ENCODE measurements around the gene LMBR1. TPM values are rescaled to one million over a fixed set of nuclear protein-coding genes. Genes with fewer than 3 reads are reported as not detected.

LMBR1 gene
- total RNA-seq, 1 donor from 2014 or later: 73.7 TPM

DNA sequence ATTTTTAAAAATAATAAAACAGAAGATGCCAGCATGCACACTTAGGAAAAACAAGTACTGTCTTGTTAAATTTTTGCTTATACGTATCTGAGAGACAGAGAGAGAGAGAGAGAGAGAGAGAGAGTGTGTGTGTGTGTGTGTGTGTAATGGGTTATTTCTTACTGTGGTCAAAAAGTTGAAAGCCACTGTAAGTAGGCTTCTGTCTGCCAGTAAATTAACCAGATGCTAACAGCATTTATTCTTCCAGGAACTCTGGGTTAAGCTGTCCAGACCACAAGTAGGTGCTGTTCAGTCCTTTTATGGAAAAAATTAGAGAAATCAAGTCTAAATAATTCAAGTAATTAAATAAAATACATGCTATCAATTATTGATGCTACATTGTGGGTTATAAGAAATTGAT is 212.7 kb downstream of the LMBR1 start:
- Histone ChIP-seq H3K36me3 (ENCODE audit: control insufficient read depth, insufficient read depth, low read length) (peaks cover 6% of the 10 kb centered on the region), H3K4me3 (ENCODE audit: low read depth, low read length) (no peak overlapping the region), H3K27me3 (ENCODE audit: control insufficient read depth, insufficient read depth, low read length) (no peaks in the 10 kb centered on the region)
- TF ChIP-seq, protein P1, sequence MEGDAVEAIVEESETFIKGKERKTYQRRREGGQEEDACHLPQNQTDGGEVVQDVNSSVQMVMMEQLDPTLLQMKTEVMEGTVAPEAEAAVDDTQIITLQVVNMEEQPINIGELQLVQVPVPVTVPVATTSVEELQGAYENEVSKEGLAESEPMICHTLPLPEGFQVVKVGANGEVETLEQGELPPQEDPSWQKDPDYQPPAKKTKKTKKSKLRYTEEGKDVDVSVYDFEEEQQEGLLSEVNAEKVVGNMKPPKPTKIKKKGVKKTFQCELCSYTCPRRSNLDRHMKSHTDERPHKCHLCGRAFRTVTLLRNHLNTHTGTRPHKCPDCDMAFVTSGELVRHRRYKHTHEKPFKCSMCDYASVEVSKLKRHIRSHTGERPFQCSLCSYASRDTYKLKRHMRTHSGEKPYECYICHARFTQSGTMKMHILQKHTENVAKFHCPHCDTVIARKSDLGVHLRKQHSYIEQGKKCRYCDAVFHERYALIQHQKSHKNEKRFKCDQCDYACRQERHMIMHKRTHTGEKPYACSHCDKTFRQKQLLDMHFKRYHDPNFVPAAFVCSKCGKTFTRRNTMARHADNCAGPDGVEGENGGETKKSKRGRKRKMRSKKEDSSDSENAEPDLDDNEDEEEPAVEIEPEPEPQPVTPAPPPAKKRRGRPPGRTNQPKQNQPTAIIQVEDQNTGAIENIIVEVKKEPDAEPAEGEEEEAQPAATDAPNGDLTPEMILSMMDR (IDR thresholded peaks at IDR 0.05; ENCODE audit: insufficient read depth, low read length, severe bottlenecking): no peak
- DNase-seq (ENCODE audit: low read depth) (peak; percentile 23), FAIRE-seq (no peak)

DNA sequence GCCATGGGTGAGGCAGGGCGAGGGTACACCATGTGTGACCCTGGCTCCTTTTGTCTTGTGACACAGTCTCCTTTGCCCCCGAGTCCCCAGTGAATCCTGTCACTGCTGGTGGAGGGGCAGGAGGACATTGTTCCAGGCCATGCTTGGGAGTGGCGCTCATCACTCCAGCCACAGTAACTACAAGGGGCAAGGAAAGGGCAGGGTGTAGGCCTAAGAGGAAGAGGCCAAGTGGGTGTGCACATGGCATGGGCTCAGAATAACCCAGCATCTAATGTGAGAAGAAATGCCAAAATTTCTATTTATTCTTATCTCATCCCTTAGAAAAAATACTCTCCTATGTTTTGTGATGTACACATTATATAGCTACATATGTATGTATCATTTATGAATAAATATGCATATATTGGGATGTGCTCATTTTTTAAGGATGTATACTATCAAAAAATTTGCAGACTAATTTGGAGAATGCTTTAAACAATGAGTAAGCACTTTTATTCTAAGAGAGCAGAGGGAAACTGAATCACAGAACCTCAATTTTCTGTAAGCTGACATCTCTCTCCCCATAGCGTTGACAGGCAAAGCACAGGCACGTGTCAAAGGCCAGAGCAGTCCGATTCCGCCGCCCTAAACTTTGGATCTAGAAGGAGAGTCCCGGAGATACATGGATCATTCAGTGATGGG is 215.5 kb downstream of the LMBR1 start:
- H3K4me3 ChIP-seq (ENCODE audit: low read depth, low read length): no peak overlapping the region
- TF ChIP-seq, protein P1 (IDR thresholded peaks at IDR 0.05; ENCODE audit: insufficient read depth, low read length, severe bottlenecking): no peak
- H3K27me3 ChIP-seq (ENCODE audit: control insufficient read depth, insufficient read depth, low read length): no peaks in the 10 kb centered on the region
- FAIRE-seq (no peak), DNase-seq (ENCODE audit: low read depth) (no peak)
- peaks cover 6% of the 10 kb centered on the region for H3K36me3 ChIP-seq (ENCODE audit: control insufficient read depth, insufficient read depth, low read length)

DNA sequence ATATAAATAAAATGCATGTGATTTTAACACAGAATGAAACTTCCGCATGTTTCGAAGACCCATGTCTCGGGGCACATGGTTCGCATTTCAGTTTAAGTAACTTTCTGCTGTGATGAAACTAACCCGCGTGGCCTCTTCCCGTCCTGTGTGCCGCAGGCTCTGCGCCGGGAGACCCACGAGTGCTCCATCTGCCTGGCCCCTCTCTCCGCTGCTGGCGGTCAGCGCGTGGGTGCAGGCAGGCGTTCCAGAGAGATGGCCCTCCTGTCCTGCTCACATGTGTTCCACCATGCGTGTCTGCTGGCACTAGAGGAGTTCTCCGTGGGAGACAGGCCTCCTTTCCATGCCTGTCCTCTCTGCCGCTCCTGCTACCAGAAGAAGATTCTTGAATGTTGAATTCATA is 216.7 kb downstream of the LMBR1 start:
- peaks cover 6% of the 10 kb centered on the region for H3K36me3 ChIP-seq (ENCODE audit: control insufficient read depth, insufficient read depth, low read length)
- no peak for DNase-seq (ENCODE audit: low read depth)

GRCh38 chr7:156675721-156676120 is 217.3 kb downstream of the LMBR1 start:
- Histone ChIP-seq H3K4me3 (ENCODE audit: low read depth, low read length) (no peak overlapping the region), H3K27me3 (ENCODE audit: control insufficient read depth, insufficient read depth, low read length) (no peaks in the 10 kb centered on the region), H3K36me3 (ENCODE audit: control insufficient read depth, insufficient read depth, low read length) (peaks cover 6% of the 10 kb centered on the region)
- FAIRE-seq (no peak), DNase-seq (ENCODE audit: low read depth) (no peak)
- TF ChIP-seq, protein P1 (IDR thresholded peaks at IDR 0.05; ENCODE audit: insufficient read depth, low read length, severe bottlenecking): no peak

More for the DNA sequence above, 216.7 kb downstream of the LMBR1 start:
- Histone ChIP-seq H3K4me3 (ENCODE audit: low read depth, low read length) (no peak overlapping the region), H3K27me3 (ENCODE audit: control insufficient read depth, insufficient read depth, low read length) (no peaks in the 10 kb centered on the region)
- TF ChIP-seq, protein P1 (IDR thresholded peaks at IDR 0.05; ENCODE audit: insufficient read depth, low read length, severe bottlenecking): no peak
- FAIRE-seq: no peak

DNA sequence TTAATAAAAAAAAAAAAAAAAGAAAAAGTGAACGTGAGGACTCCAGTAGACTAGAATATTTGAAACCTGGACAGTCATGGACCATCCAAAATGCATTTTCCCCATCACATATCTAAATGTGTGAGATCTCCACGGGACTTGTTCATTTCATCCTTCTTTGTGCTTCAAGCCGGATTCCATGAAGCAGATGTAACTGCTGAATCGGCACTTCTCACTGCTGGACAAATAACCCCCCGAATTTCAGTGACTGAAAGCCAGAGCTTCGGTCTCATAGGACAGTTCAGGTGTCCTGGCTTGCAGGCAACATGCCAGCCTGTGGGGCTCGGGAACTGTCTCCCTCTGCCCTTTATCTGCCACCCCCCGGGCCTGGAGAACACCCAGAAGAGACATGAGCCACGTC is 219.1 kb downstream of the LMBR1 start:
- no peak overlapping the region for H3K4me3 ChIP-seq (ENCODE audit: low read depth, low read length)
- peaks cover 5% of the 10 kb centered on the region for H3K36me3 ChIP-seq (ENCODE audit: control insufficient read depth, insufficient read depth, low read length)
- no peaks in the 10 kb centered on the region for H3K27me3 ChIP-seq (ENCODE audit: control insufficient read depth, insufficient read depth, low read length)
- FAIRE-seq (no peak), DNase-seq (ENCODE audit: low read depth) (no peak)
- TF ChIP-seq, protein P1 (IDR thresholded peaks at IDR 0.05; ENCODE audit: insufficient read depth, low read length, severe bottlenecking): no peak

DNA sequence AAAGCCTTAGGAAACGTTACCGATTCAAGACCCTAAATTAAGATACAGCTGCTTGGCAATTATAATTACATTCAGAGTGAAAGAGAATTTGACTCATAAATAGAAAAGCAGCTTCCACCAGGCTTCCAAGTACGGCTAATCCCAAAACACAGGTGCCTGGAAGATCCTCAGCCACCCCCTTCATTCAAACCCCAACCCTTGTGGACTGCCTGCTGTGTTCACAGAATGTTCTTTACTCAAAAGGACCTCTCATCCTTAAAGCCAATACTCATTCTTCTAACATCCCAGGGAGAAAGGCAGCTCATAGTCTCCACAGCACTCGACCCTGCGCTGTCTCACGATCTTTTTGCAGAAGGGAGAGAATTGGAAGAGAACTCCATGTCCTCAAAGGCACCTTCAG is 219.5 kb downstream of the LMBR1 start:
- H3K36me3 ChIP-seq (ENCODE audit: control insufficient read depth, insufficient read depth, low read length): peaks cover 5% of the 10 kb centered on the region
- FAIRE-seq (no peak), DNase-seq (ENCODE audit: low read depth) (no peak)
- TF ChIP-seq, protein P1 (IDR thresholded peaks at IDR 0.05; ENCODE audit: insufficient read depth, low read length, severe bottlenecking): no peak
- no peak overlapping the region for H3K4me3 ChIP-seq (ENCODE audit: low read depth, low read length)
- H3K27me3 ChIP-seq (ENCODE audit: control insufficient read depth, insufficient read depth, low read length): no peaks in the 10 kb centered on the region

All from bronchial epithelial cell (primary cell).